Stimulated activated CD4-positive, alpha-beta T cell treated with anti-CD3 and anti-CD28 coated beads, Interleukin-12 subunit alpha, Interleukin-12 subunit beta, amount 100 ng/mL, for 24 hours (primary cell): Measurements from ENCODE around the gene ZNF76.

ENCODE experiments used
- DNase-seq, 2 experiments: peaks; one replicate each; pipeline ENCODE4 v3.0.0-alpha.2; 2020; ENCODE audit warnings: low read depth in 2 of 2

ZNF76 gene

GRCh38 chr6:35259194-35259947, at the start of gene ZNF76:
ZNF76 (plus strand) TSS chr6:35259735; CDS start chr6:35281152, 21,417 bp downstream.
- peak; percentile 82 to 90 for DNase-seq

GRCh38 chr6:35213298-35213791, 46.2 kb upstream of the ZNF76 start:
- DNase-seq = no peak

- no peak for DNase-seq
These were observed 45.4 kb upstream of the ZNF76 start, which contains the start of gene SCUBE3 for GRCh38 chr6:35213824-35214756. SCUBE3 (plus strand) TSS chr6:35213956; CDS start chr6:35214419, 463 bp downstream.

GRCh38 chr6:35214869-35215664, 44.5 kb upstream of the ZNF76 start:
- no peak for DNase-seq

GRCh38 chr6:35215665-35216411, 43.7 kb upstream of the ZNF76 start:
- DNase-seq = no peak

- no peak for DNase-seq
These were observed 43.2 kb upstream of the ZNF76 start for GRCh38 chr6:35216412-35216732.

GRCh38 chr6:35216851-35217811, 42.4 kb upstream of the ZNF76 start:
- no peak for DNase-seq

GRCh38 chr6:35218021-35218420, 41.5 kb upstream of the ZNF76 start:
- DNase-seq = no peak

GRCh38 chr6:35218456-35218855, 41.1 kb upstream of the ZNF76 start:
- no peak for DNase-seq

GRCh38 chr6:35219683-35220326, 39.7 kb upstream of the ZNF76 start:
- no peak for DNase-seq

- DNase-seq = no peak
These were observed 38.8 kb upstream of the ZNF76 start for GRCh38 chr6:35220711-35221110.

- DNase-seq = no peak
These were observed 36.1 kb upstream of the ZNF76 start for GRCh38 chr6:35223396-35223795.

- DNase-seq = no peak
These were observed 34.8 kb upstream of the ZNF76 start for GRCh38 chr6:35224720-35225119.

GRCh38 chr6:35228481-35228880, 31.1 kb upstream of the ZNF76 start:
- DNase-seq = no peak

GRCh38 chr6:35229304-35229703, 30.2 kb upstream of the ZNF76 start:
- no peak for DNase-seq

GRCh38 chr6:35230498-35230897, 29.0 kb upstream of the ZNF76 start:
- no peak for DNase-seq

- no peak for DNase-seq
These were observed 28.6 kb upstream of the ZNF76 start for GRCh38 chr6:35230950-35231349.

- no peak for DNase-seq
These were observed 28.0 kb upstream of the ZNF76 start for GRCh38 chr6:35231563-35231962.

GRCh38 chr6:35234901-35235300, 24.6 kb upstream of the ZNF76 start:
- DNase-seq = no peak
